Retinal pigment epithelial cell (primary cell): ENCODE data around the gene COX4I1.

Source experiments
- DNase-seq: peaks from one replicate; pipeline ENCODE4 v3.0.0-alpha.2; 2010; ENCODE audit warnings: low read depth
- H3K4me3 ChIP-seq: 2 replicates; pipeline ENCODE4 v1.5.1; 2011; ENCODE audit warnings: mild to moderate bottlenecking, low read length, control low read depth, moderate library complexity
- CTCF ChIP-seq: conservative IDR thresholded peaks from 2 replicates; pipeline ENCODE4 v1.5.1; 2011; ENCODE audit warnings: low read depth, low read length, control low read depth, inconsistent platforms

COX4I1 gene

GRCh38 chr16:85752511-85753420, 46.7 kb upstream of the COX4I1 start:
- DNase-seq, result no peak
- no peak overlapping the region for H3K4me3 ChIP-seq
- no peak for TF ChIP-seq CTCF

GRCh38 chr16:85753559-85753958, 45.9 kb upstream of the COX4I1 start:
- no peak overlapping the region for H3K4me3 ChIP-seq
- TF ChIP-seq CTCF, result no peak

GRCh38 chr16:85753976-85754375, 45.5 kb upstream of the COX4I1 start:
- no peak overlapping the region for H3K4me3 ChIP-seq
- no peak for DNase-seq
- no peak for TF ChIP-seq CTCF

More at GRCh38 chr16:85753559-85753958, 45.9 kb upstream of the COX4I1 start:
- DNase-seq, result no peak

GRCh38 chr16:85754413-85754812, 45.1 kb upstream of the COX4I1 start:
- DNase-seq, result no peak
- no peak for TF ChIP-seq CTCF
- H3K4me3 ChIP-seq, result no peak overlapping the region

GRCh38 chr16:85755929-85756768, 43.3 kb upstream of the COX4I1 start:
- DNase-seq, result no peak
- H3K4me3 ChIP-seq, result no peak overlapping the region
- no peak for TF ChIP-seq CTCF

- DNase-seq, result no peak
- no peak overlapping the region for H3K4me3 ChIP-seq
- no peak for TF ChIP-seq CTCF
Measured at GRCh38 chr16:85757341-85757822, 42.1 kb upstream of the COX4I1 start.
